Caco-2 (cell line): ENCODE results near the gene DCAF11. TPM values are rescaled to one million over a fixed set of nuclear protein-coding genes. Genes with fewer than 3 reads are reported as not detected.

Experiments used
- BruUV-seq: library from RNA; stranded (reverse); fragments of 400-500 nt; replicated peaks from 2 replicates; lab custom pipeline; 2021; lab: Mats Ljungman, UMichigan
- CTCF ChIA-PET: fragments of 300-600 bp; sonication (Branson Sonifier 250); formaldehyde crosslinking; loops from one replicate; lab custom pipeline; 2022; ENCODE audit warnings: antibody characterized with exemption; lab: Charles Lee
- POLR2A ChIA-PET: fragments of 300-600 bp; sonication (Branson Sonifier 250); formaldehyde crosslinking; loops from one replicate; lab custom pipeline; 2022; ENCODE audit warnings: antibody characterized with exemption; lab: Charles Lee
- DNase-seq, 2 experiments: peaks; one replicate each; pipeline versions ENCODE4 v3.0.0 to v3.0.0-alpha.2; 2020 to 2022
- H3K27me3 ChIP-seq: replicated peaks from 2 replicates; pipeline ENCODE4 v1.6.0; 2011; ENCODE audit warnings: low read length; ENCODE audit not compliant: control insufficient read depth, insufficient read depth
- H3K36me3 ChIP-seq: 2 replicates; pipeline ENCODE4 v1.5.1; 2011; ENCODE audit warnings: low read length; ENCODE audit not compliant: control insufficient read depth, insufficient read depth
- H3K4me1 ChIP-seq: fragments of 250-450 bp; sonication (Bioruptor Pico); 2 replicates; pipeline ENCODE4 v1.5.1; 2020; ENCODE audit warnings: mild to moderate bottlenecking
- H3K4me3 ChIP-seq: 2 replicates; pipeline ENCODE4 v1.5.1; 2011; ENCODE audit warnings: low read depth, mild to moderate bottlenecking, control low read depth, low read length
- H3K9me3 ChIP-seq: fragments of 250-450 bp; sonication (Bioruptor Pico); 2 replicates; pipeline ENCODE4 v1.5.1; 2020; ENCODE audit warnings: mild to moderate bottlenecking, moderate library complexity
- H3K27ac Mint-ChIP-seq: one replicate; pipeline ENCODE4 v1.8.0; 2022; ENCODE audit warnings: mixed read lengths; ENCODE audit not compliant: unreplicated experiment
- H3K27me3 Mint-ChIP-seq: one replicate; pipeline ENCODE4 v1.8.0; 2022; ENCODE audit warnings: mixed read lengths; ENCODE audit not compliant: insufficient read depth, unreplicated experiment
- H3K36me3 Mint-ChIP-seq: one replicate; pipeline ENCODE4 v1.8.0; 2022; ENCODE audit warnings: mild to moderate bottlenecking, mixed read lengths; ENCODE audit not compliant: insufficient read depth, unreplicated experiment
- H3K4me1 Mint-ChIP-seq: one replicate; pipeline ENCODE4 v1.8.0; 2022; ENCODE audit warnings: low read depth, mixed read lengths; ENCODE audit not compliant: unreplicated experiment
- H3K4me3 Mint-ChIP-seq: one replicate; pipeline ENCODE4 v1.8.0; 2022; ENCODE audit warnings: mild to moderate bottlenecking, moderate library complexity, mixed read lengths; ENCODE audit not compliant: unreplicated experiment
- H3K9me3 Mint-ChIP-seq: one replicate; pipeline ENCODE4 v1.8.0; 2022; ENCODE audit warnings: mixed read lengths; ENCODE audit not compliant: unreplicated experiment
- intact Hi-C: fragments of 100-400 bp; cut with micrococcal nuclease; formaldehyde crosslinking; loops from one replicate; pipeline ENCODE4 v1.10.0; 2022; ENCODE audit not compliant: unreplicated experiment
- total RNA-seq: library from RNA; stranded (reverse); gene quantifications from 2 replicates; pipeline ENCODE4 v1.2.3, GENCODE V29; 2022
- TF ChIP-seq, protein P1 (sequence below), 2 experiments: fragments of 200-600 bp in 1 of 2; IDR thresholded peaks; 1 replicate in 1 of 2; 2 replicates in 1 of 2; pipeline versions ENCODE4 v1.5.1 to v1.8.0; 2011 to 2022; ENCODE audit warnings: antibody characterized with exemption in 1 of 2, control low read depth in 1 of 2, inconsistent platforms in 1 of 2, low read depth in 1 of 2, low read length in 1 of 2, mild to moderate bottlenecking in 1 of 2, moderate library complexity in 1 of 2; ENCODE audit not compliant: insufficient read depth in 1 of 2, severe bottlenecking in 1 of 2, unreplicated experiment in 1 of 2

The DCAF11 gene
- total RNA-seq, 1 experiment from 2014 or later, result 65.9 TPM

DNA sequence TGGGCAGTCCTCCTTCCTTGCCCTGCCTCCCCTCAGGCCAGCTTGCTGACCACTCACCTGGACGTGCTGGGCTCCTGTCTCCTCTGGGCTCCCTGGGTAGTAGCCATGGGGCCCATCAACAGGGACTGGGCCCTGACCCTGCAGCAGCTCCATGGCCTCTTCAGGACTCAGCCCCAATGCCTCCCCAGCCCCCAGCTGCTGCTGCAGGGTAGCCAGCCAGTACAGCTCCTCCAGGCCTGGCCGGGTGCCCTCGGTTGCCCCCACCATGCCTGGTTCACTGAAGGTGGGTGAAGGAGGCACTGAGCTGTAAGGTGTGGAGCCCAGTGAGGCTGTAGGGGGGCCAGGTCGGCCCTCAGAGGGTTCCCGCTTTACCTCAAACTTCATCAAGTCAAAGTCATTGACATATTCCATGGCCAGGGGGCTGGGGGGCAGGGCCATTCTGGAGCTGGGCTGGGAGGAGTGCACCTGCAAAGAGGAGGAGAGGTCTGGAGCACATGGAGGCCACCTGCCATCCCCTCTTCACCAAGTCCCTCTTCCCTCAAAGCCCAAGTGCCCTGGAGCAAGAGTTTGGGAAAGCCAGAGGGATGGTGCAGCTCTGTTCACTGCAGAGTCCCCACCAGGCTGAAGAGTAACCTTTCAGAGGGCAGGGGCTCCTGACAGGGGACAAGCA lies 32.0 kb upstream of the DCAF11 start:
- no peaks in the 10 kb centered on the region for H3K9me3 ChIP-seq
- TF ChIP-seq, protein P1, sequence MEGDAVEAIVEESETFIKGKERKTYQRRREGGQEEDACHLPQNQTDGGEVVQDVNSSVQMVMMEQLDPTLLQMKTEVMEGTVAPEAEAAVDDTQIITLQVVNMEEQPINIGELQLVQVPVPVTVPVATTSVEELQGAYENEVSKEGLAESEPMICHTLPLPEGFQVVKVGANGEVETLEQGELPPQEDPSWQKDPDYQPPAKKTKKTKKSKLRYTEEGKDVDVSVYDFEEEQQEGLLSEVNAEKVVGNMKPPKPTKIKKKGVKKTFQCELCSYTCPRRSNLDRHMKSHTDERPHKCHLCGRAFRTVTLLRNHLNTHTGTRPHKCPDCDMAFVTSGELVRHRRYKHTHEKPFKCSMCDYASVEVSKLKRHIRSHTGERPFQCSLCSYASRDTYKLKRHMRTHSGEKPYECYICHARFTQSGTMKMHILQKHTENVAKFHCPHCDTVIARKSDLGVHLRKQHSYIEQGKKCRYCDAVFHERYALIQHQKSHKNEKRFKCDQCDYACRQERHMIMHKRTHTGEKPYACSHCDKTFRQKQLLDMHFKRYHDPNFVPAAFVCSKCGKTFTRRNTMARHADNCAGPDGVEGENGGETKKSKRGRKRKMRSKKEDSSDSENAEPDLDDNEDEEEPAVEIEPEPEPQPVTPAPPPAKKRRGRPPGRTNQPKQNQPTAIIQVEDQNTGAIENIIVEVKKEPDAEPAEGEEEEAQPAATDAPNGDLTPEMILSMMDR (IDR thresholded peaks at IDR 0.05; ENCODE audit: insufficient read depth in 1 of 2, low read depth in 1 of 2, low read length in 1 of 2, severe bottlenecking in 1 of 2, unreplicated experiment in 1 of 2), result no peak
- H3K36me3 ChIP-seq, result no peaks in the 10 kb centered on the region
- intact Hi-C loops, result no loop called here
- CTCF ChIA-PET, result interaction anchor here (0.8 to 2.6 kb wide), 5 partner anchors 11 to 30 kb away, joined by 3 to 15 read pairs (median 9); partner anchors contain the start of gene PCK2
- H3K9me3 Mint-ChIP-seq, result no peaks in the 10 kb centered on the region
- H3K4me3 Mint-ChIP-seq, result peak overlapping the region; percentile 78
- no peaks in the 10 kb centered on the region; the same call in 1 of the 2 replicates for H3K27me3 ChIP-seq
- peaks cover 8% of the 10 kb centered on the region for H3K4me1 Mint-ChIP-seq
- H3K4me1 ChIP-seq, result peaks cover 14% of the 10 kb centered on the region
- H3K4me3 ChIP-seq, result no peak overlapping the region
- no peak for DNase-seq
- H3K27ac Mint-ChIP-seq, result peak overlapping the region; percentile 23
- POLR2A ChIA-PET, result interaction anchor here (4.4 kb wide), 1 partner anchor 12 kb away, joined by 27 read pairs; the partner anchor contains the start of gene PCK2
- H3K36me3 Mint-ChIP-seq, result peaks cover 10% of the 10 kb centered on the region
- BruUV-seq, result no TSS peak
- no peaks in the 10 kb centered on the region for H3K27me3 Mint-ChIP-seq

DNA sequence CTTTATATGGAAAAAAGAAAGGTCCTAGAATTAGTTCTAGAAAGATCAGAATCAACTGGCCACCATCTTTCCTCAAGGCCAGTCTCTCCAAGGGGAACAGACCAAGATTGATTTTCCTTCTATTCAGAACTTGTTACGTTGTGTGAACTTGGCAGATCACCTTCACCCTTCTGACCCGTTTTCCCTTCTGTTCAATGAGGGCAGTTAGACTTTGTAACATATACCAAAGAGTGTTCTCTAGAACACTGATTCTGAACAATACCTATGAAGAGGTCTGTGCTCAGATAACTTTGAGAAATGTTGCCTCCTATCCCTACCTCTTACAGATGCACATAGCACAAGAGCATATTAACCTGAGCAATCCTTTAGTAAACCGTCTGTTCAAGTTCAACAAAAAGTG lies 31.1 kb upstream of the DCAF11 start:
- Mint-ChIP-seq H3K27me3 (no peaks in the 10 kb centered on the region), H3K4me3 (no peak overlapping the region), H3K9me3 (no peaks in the 10 kb centered on the region), H3K27ac (no peak overlapping the region), H3K4me1 (peaks cover 8% of the 10 kb centered on the region), H3K36me3 (peaks cover 10% of the 10 kb centered on the region)
- TF ChIP-seq, protein P1 (IDR thresholded peaks at IDR 0.05; ENCODE audit: insufficient read depth in 1 of 2, low read depth in 1 of 2, low read length in 1 of 2, severe bottlenecking in 1 of 2, unreplicated experiment in 1 of 2), result no peak
- intact Hi-C loops, result no loop called here
- no peaks in the 10 kb centered on the region for H3K9me3 ChIP-seq
- BruUV-seq, result no TSS peak
- H3K36me3 ChIP-seq, result no peaks in the 10 kb centered on the region
- peaks cover 14% of the 10 kb centered on the region for H3K4me1 ChIP-seq
- POLR2A ChIA-PET, result no interaction called here
- no peak overlapping the region for H3K4me3 ChIP-seq
- no peaks in the 10 kb centered on the region; the same call in 1 of the 2 replicates for H3K27me3 ChIP-seq
- CTCF ChIA-PET, result no interaction called here
- DNase-seq, result no peak

DNA sequence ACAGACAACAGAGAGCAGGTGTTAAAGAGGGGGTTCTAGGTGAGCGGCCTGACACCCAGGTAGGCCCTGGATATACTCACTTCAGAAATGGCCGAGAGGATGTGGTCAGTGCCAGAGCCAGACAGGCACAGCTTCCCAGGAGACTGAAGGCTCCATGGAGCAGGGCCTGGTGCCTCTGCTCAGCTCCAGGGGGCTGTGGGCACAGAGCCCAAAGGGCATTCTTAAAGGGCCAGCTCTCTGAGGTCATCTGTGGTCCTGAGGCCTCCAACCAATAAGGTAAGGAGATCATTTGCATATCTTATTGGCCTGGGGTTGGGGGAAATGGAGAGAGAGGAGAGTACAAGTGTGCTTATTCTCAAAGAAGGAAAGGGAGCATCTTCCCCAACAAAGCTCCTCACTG lies 30.1 kb upstream of the DCAF11 start:
- H3K9me3 ChIP-seq, result no peaks in the 10 kb centered on the region
- peaks cover 8% of the 10 kb centered on the region for H3K4me1 Mint-ChIP-seq
- H3K27ac Mint-ChIP-seq, result no peak overlapping the region
- ChIA-PET CTCF (interaction anchor here (1.0 kb wide), 1 partner anchor 26 kb away, joined by 3 read pairs; no protein-coding TSS in a partner anchor), POLR2A (no interaction called here)
- no peaks in the 10 kb centered on the region for H3K9me3 Mint-ChIP-seq
- H3K4me3 Mint-ChIP-seq, result no peak overlapping the region
- no peak for DNase-seq
- intact Hi-C loops, result no loop called here
- H3K36me3 ChIP-seq, result no peaks in the 10 kb centered on the region
- no peaks in the 10 kb centered on the region; the same call in 1 of the 2 replicates for H3K27me3 ChIP-seq
- H3K36me3 Mint-ChIP-seq, result peaks cover 10% of the 10 kb centered on the region
- BruUV-seq, result no TSS peak
- H3K4me3 ChIP-seq, result no peak overlapping the region
- TF ChIP-seq, protein P1 (IDR thresholded peaks at IDR 0.05; ENCODE audit: insufficient read depth in 1 of 2, low read depth in 1 of 2, low read length in 1 of 2, severe bottlenecking in 1 of 2, unreplicated experiment in 1 of 2), result no peak
- H3K4me1 ChIP-seq, result peaks cover 14% of the 10 kb centered on the region
- no peaks in the 10 kb centered on the region for H3K27me3 Mint-ChIP-seq
